Esophagus squamous epithelium (tissue), 5 donors: ENCODE measurements around the gene PPL. TPM values are rescaled to one million over a fixed set of nuclear protein-coding genes. Genes with fewer than 3 reads are reported as not detected.

ENCODE experiments used
- DNase-seq: peaks from one replicate; lab custom pipeline; 2025; lab: John Stamatoyannopoulos, UW
- H3K27ac ChIP-seq, 4 donors: fragments of 200-600 bp; sonication (generic); one replicate each; pipeline ENCODE4 v1.5.1; 2016 to 2019; ENCODE audit warnings: mild to moderate bottlenecking in 1 of 4
- H3K27me3 ChIP-seq, 4 donors: fragments of 200-600 bp; sonication (generic); 1 replicate in 3 of 4; 2 replicates in 1 of 4; pipeline versions ENCODE4 v1.5.1 to v1.6.0; 2017 to 2021; ENCODE audit warnings: antibody characterized with exemption in 1 of 4
- H3K36me3 ChIP-seq, 3 donors: fragments of 200-600 bp; sonication (generic); one replicate each; pipeline ENCODE4 v1.5.1; 2016 to 2019
- H3K4me1 ChIP-seq, 3 donors: fragments of 200-600 bp; sonication (generic); one replicate each; pipeline ENCODE4 v1.5.1; 2017 to 2019
- H3K4me3 ChIP-seq, 4 donors: fragments of 200-600 bp; sonication (generic); 1 replicate in 3 of 4; 2 replicates in 1 of 4; pipeline ENCODE4 v1.5.1; 2016 to 2019; ENCODE audit warnings: mild to moderate bottlenecking in 2 of 4, moderate library complexity in 1 of 4
- H3K9me3 ChIP-seq, 3 donors: fragments of 200-600 bp; sonication (generic); one replicate each; pipeline ENCODE4 v1.5.1; 2016 to 2019
- CTCF ChIP-seq, 6 experiments: fragments of 450-650 bp in 4 of 6; fragments of 200-600 bp in 2 of 6; sonication (generic) in 2 of 6; IDR thresholded peaks; one replicate each; pipeline ENCODE4 v1.5.1; 2016 to 2019; ENCODE audit warnings: antibody characterized with exemption in 6 of 6, mild to moderate bottlenecking in 4 of 6, moderate library complexity in 4 of 6
- POLR2A ChIP-seq, 4 donors: fragments of 450-650 bp; IDR thresholded peaks; one replicate each; pipeline ENCODE4 v1.6.1; 2017; ENCODE audit warnings: antibody characterized with exemption in 4 of 4, mild to moderate bottlenecking in 4 of 4, moderate library complexity in 3 of 4
- WGBS, 2 donors: methylation state at CpG; one replicate each; pipeline ENCODE4 v1.1.5; 2018; 5-methylcytosine and 5-hydroxymethylcytosine counted together
- intact Hi-C: fragments of 100-400 bp; cut with DNase I; formaldehyde crosslinking; loops from one replicate; pipeline ENCODE4 v1.15.0; 2022
- total RNA-seq, 4 donors: library from RNA; depleted of rRNA; stranded (reverse); fragments of >200 nt; gene quantifications; one replicate each; pipeline ENCODE4 v1.1.0, GENCODE V29; 2016
- donor health status: DM: yes; HTN: yes; CAD: no.

The PPL gene
- total RNA-seq, 4 donors from 2014 or later: 504 to 1,677 (median 860) TPM

- intact Hi-C loops: no loop called here
- DNase-seq: no peak
- Histone ChIP-seq H3K27me3 (no peaks in the 10 kb centered on the region), H3K36me3 (peaks cover 76 to 100% (median 77%) of the 10 kb centered on the region in 3 donors), H3K4me3 (no peak overlapping the region), H3K27ac (no peak overlapping the region), H3K4me1 (peaks cover 0 to 15% (median 0%) of the 10 kb centered on the region in 3 donors), H3K9me3 (no peaks in the 10 kb centered on the region)
- no peak for TF ChIP-seq CTCF (IDR thresholded peaks at IDR 0.05)
- no peak for TF ChIP-seq POLR2A (IDR thresholded peaks at IDR 0.05)
- 78 to 80% methylated on average over 8 to 9 of the region's 9 CpGs for WGBS, 2 donors
These were observed 48.4 kb downstream of the PPL start for GRCh38 chr16:4888428-4889135.

GRCh38 chr16:4886151-4886550 lies 50.8 kb downstream of the PPL start:
- no peaks in the 10 kb centered on the region for H3K27me3 ChIP-seq
- DNase-seq: no peak
- H3K36me3 ChIP-seq: peaks cover 62 to 100% (median 70%) of the 10 kb centered on the region in 3 donors
- WGBS, 2 donors: 98% methylated on average over 5 of the region's 5 CpGs
- H3K4me3 ChIP-seq: no peak overlapping the region
- intact Hi-C loops: no loop called here
- TF ChIP-seq CTCF (IDR thresholded peaks at IDR 0.05) (no peak), POLR2A (IDR thresholded peaks at IDR 0.05) (no peak)
- H3K9me3 ChIP-seq: no peaks in the 10 kb centered on the region
- H3K4me1 ChIP-seq: peaks cover 0 to 13% (median 0%) of the 10 kb centered on the region in 3 donors
- H3K27ac ChIP-seq: no peak overlapping the region

GRCh38 chr16:4884972-4885874 lies 51.7 kb downstream of the PPL start:
- intact Hi-C loops: no loop called here
- no peak overlapping the region for H3K27ac ChIP-seq
- no peak overlapping the region for H3K4me3 ChIP-seq
- no peak for DNase-seq
- no peaks in the 10 kb centered on the region for H3K27me3 ChIP-seq
- H3K36me3 ChIP-seq: peaks cover 59 to 100% (median 79%) of the 10 kb centered on the region in 3 donors
- 93 to 94% methylated on average over 38 to 45 of the region's 45 CpGs for WGBS, 2 donors
- TF ChIP-seq POLR2A (IDR thresholded peaks at IDR 0.05): no peak
- TF ChIP-seq CTCF (IDR thresholded peaks at IDR 0.05): no peak
- peaks cover 0 to 13% (median 0%) of the 10 kb centered on the region in 3 donors for H3K4me1 ChIP-seq
- H3K9me3 ChIP-seq: no peaks in the 10 kb centered on the region

- Histone ChIP-seq H3K27ac (no peak overlapping the region), H3K9me3 (no peaks in the 10 kb centered on the region), H3K36me3 (peaks cover 55 to 100% (median 72%) of the 10 kb centered on the region in 3 donors), H3K27me3 (no peaks in the 10 kb centered on the region), H3K4me3 (no peak overlapping the region), H3K4me1 (peaks cover 0 to 13% (median 0%) of the 10 kb centered on the region in 3 donors)
- TF ChIP-seq CTCF (IDR thresholded peaks at IDR 0.05): no peak
- TF ChIP-seq POLR2A (IDR thresholded peaks at IDR 0.05): no peak
- DNase-seq: no peak
- WGBS, 2 donors: 92 to 93% methylated on average over 34 of the region's 34 CpGs
- intact Hi-C loops: no loop called here
These were observed 52.7 kb downstream of the PPL start for GRCh38 chr16:4884209-4884608.

- Histone ChIP-seq H3K27me3 (no peaks in the 10 kb centered on the region), H3K36me3 (peaks cover 55 to 100% (median 71%) of the 10 kb centered on the region in 3 donors), H3K9me3 (no peaks in the 10 kb centered on the region), H3K4me1 (peaks cover 0 to 13% (median 0%) of the 10 kb centered on the region in 3 donors), H3K4me3 (no peak overlapping the region), H3K27ac (no peak overlapping the region)
- TF ChIP-seq CTCF (IDR thresholded peaks at IDR 0.05): no peak
- no peak for TF ChIP-seq POLR2A (IDR thresholded peaks at IDR 0.05)
- WGBS, 2 donors: 92 to 95% methylated on average over 19 to 20 of the region's 25 CpGs
- DNase-seq: no peak
- intact Hi-C loops: no loop called here
These were observed 53.4 kb downstream of the PPL start for GRCh38 chr16:4883501-4883900.
